Measurements from ENCODE around the gene FIGN.

DNA sequence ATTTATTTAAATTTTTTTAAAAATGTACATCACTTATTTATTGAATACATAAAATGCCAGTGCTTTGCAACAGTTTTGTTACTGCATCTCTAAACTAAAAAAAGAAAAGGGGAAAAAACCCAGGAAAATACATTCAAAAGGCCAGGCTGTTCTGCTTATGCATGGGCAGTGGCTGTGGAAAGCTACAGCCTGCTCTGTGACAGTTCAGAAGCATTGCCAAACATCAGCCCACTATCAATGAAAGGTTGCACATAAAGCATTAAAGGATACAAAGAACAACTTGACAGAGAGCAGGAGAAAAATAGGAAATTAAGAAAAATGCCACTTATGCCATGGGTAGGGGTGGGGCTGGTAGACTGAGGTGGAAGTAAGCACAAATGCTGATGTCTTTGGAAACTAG lies 128.2 kb downstream of the FIGN start:
- TF ChIP-seq, protein P1, sequence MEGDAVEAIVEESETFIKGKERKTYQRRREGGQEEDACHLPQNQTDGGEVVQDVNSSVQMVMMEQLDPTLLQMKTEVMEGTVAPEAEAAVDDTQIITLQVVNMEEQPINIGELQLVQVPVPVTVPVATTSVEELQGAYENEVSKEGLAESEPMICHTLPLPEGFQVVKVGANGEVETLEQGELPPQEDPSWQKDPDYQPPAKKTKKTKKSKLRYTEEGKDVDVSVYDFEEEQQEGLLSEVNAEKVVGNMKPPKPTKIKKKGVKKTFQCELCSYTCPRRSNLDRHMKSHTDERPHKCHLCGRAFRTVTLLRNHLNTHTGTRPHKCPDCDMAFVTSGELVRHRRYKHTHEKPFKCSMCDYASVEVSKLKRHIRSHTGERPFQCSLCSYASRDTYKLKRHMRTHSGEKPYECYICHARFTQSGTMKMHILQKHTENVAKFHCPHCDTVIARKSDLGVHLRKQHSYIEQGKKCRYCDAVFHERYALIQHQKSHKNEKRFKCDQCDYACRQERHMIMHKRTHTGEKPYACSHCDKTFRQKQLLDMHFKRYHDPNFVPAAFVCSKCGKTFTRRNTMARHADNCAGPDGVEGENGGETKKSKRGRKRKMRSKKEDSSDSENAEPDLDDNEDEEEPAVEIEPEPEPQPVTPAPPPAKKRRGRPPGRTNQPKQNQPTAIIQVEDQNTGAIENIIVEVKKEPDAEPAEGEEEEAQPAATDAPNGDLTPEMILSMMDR (IDR thresholded peaks at IDR 0.05 in 2 of 3, conservative IDR thresholded peaks at IDR 0.05 in 1 of 3; ENCODE audit: insufficient read depth in 2 of 3, low read depth in 1 of 3, low read length in 3 of 3), result no peak
- TF ChIP-seq YY1 (IDR thresholded peaks at IDR 0.05; ENCODE audit: borderline replicate concordance in 1 of 3, control insufficient read depth in 1 of 3, extremely low read depth in 1 of 3, insufficient read depth in 3 of 3, insufficient read length in 1 of 3, insufficient replicate concordance in 2 of 3, low read depth in 1 of 3, low read length in 2 of 3) (no peak), ATF2 (CRISPR knock-in tag; IDR thresholded peaks at IDR 0.05) (no peak), POLR2A (conservative IDR thresholded peaks at IDR 0.05) (no peak), POLR2B (IDR thresholded peaks at IDR 0.05; ENCODE audit: low read depth, partially characterized antibody) (no peak), RFX1 (IDR thresholded peaks at IDR 0.05) (no peak), ARNT (IDR thresholded peaks at IDR 0.05) (no peak), ZFP91 (CRISPR knock-in tag; IDR thresholded peaks at IDR 0.05) (no peak), ZNF561 (CRISPR knock-in tag; conservative IDR thresholded peaks at IDR 0.05) (no peak)
- TF ChIP-seq, protein P2, sequence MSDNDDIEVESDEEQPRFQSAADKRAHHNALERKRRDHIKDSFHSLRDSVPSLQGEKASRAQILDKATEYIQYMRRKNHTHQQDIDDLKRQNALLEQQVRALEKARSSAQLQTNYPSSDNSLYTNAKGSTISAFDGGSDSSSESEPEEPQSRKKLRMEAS (CRISPR knock-in tag; IDR thresholded peaks at IDR 0.05), result no peak
- TF ChIP-seq, protein P3, sequence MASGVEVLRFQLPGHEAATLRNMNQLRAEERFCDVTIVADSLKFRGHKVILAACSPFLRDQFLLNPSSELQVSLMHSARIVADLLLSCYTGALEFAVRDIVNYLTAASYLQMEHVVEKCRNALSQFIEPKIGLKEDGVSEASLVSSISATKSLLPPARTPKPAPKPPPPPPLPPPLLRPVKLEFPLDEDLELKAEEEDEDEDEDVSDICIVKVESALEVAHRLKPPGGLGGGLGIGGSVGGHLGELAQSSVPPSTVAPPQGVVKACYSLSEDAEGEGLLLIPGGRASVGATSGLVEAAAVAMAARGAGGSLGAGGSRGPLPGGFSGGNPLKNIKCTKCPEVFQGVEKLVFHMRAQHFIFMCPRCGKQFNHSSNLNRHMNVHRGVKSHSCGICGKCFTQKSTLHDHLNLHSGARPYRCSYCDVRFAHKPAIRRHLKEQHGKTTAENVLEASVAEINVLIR (CRISPR knock-in tag; IDR thresholded peaks at IDR 0.05), result no peak

All from K562 (cell line).